Fibroblast of villous mesenchyme (primary cell): ENCODE results near the gene ZMIZ2. TPM values are rescaled to one million over a fixed set of nuclear protein-coding genes. Genes with fewer than 3 reads are reported as not detected.
A peak's percentile ranks its signal among the peaks of the same experiment; 100 is the strongest.

ENCODE experiments used
- DNase-seq: peaks from one replicate; pipeline ENCODE4 v3.0.0-alpha.2; 2010; ENCODE audit warnings: low read depth
- H3K4me3 ChIP-seq: 2 replicates; pipeline ENCODE4 v1.5.1; 2011; ENCODE audit warnings: low read depth, mild to moderate bottlenecking, low read length
- CTCF ChIP-seq: IDR thresholded peaks from 2 replicates; pipeline ENCODE4 v1.5.1; 2012; ENCODE audit warnings: low read depth, mild to moderate bottlenecking, low read length; ENCODE audit not compliant: insufficient read depth
- total RNA-seq: library from RNA; depleted of rRNA; stranded (reverse); fragments of >200 nt; gene quantifications from 2 replicates; pipeline ENCODE4 v1.2.3, GENCODE V29; 2012

ZMIZ2 gene
- total RNA-seq, 1 donor: 10.8 TPM

GRCh38 chr7:44738876-44739665 is 9.6 kb upstream of the ZMIZ2 start:
- TF ChIP-seq CTCF: no peak
- no peak for DNase-seq
- H3K4me3 ChIP-seq: no peak overlapping the region

- TF ChIP-seq CTCF: no peak
- H3K4me3 ChIP-seq: no peak overlapping the region
- DNase-seq: no peak
Observed at GRCh38 chr7:44740055-44740454, 8.6 kb upstream of the ZMIZ2 start.

GRCh38 chr7:44743750-44744149 is 4.9 kb upstream of the ZMIZ2 start:
- TF ChIP-seq CTCF: no peak
- no peak overlapping the region for H3K4me3 ChIP-seq
- no peak for DNase-seq

- no peak for DNase-seq
- H3K4me3 ChIP-seq: peak overlapping the region; percentile 82
- no peak for TF ChIP-seq CTCF
Observed at GRCh38 chr7:44748948-44749731, 493 bp downstream of the ZMIZ2 start.

GRCh38 chr7:44749992-44750391 is 1.3 kb downstream of the ZMIZ2 start:
- TF ChIP-seq CTCF: no peak
- H3K4me3 ChIP-seq: peak overlapping the region; percentile 82
- DNase-seq: no peak

- H3K4me3 ChIP-seq: no peak overlapping the region
- DNase-seq: no peak
- TF ChIP-seq CTCF: no peak
Observed at GRCh38 chr7:44750424-44750823, 1.8 kb downstream of the ZMIZ2 start.
